Stimulated activated naive B cell treated with anti-CD40 and anti-IgM and Interleukin-4, amounts not matched to agents 10 μg/mL and 1 μg/mL and 100 μg/mL, for 72 hours (primary cell): ENCODE results near the gene DHCR24.

Experiments
- ATAC-seq, 2 donors: fragments of 150-1000 bp; cut with Tn5 transposase; replicated peaks; 2 replicates each; pipeline ENCODE4 v1.10.0; 2021; ENCODE audit warnings: moderate library complexity in 1 of 2
- DNase-seq: peaks from one replicate; pipeline ENCODE4 v3.0.0; 2021
- H3K27ac Mint-ChIP-seq: one replicate; pipeline ENCODE4 v1.8.0; 2022; ENCODE audit warnings: mild to moderate bottlenecking, mixed read lengths
- H3K27me3 Mint-ChIP-seq, 2 donors: one replicate each; pipeline ENCODE4 v1.8.0; 2022; ENCODE audit warnings: mixed read lengths in 2 of 2
- H3K36me3 Mint-ChIP-seq, 2 donors: one replicate each; pipeline ENCODE4 v1.8.0; 2022; ENCODE audit warnings: mixed read lengths in 2 of 2, mild to moderate bottlenecking in 1 of 2
- H3K4me1 Mint-ChIP-seq, 2 donors: one replicate each; pipeline ENCODE4 v1.8.0; 2022; ENCODE audit warnings: mixed read lengths in 2 of 2, mild to moderate bottlenecking in 1 of 2
- H3K4me3 Mint-ChIP-seq, 2 donors: one replicate each; pipeline ENCODE4 v1.8.0; 2022; ENCODE audit warnings: mild to moderate bottlenecking in 2 of 2, mixed read lengths in 2 of 2, moderate library complexity in 1 of 2
- H3K9me3 Mint-ChIP-seq, 2 donors: one replicate each; pipeline ENCODE4 v1.8.0; 2022; ENCODE audit warnings: mixed read lengths in 2 of 2, mild to moderate bottlenecking in 1 of 2

The DHCR24 gene

DNA sequence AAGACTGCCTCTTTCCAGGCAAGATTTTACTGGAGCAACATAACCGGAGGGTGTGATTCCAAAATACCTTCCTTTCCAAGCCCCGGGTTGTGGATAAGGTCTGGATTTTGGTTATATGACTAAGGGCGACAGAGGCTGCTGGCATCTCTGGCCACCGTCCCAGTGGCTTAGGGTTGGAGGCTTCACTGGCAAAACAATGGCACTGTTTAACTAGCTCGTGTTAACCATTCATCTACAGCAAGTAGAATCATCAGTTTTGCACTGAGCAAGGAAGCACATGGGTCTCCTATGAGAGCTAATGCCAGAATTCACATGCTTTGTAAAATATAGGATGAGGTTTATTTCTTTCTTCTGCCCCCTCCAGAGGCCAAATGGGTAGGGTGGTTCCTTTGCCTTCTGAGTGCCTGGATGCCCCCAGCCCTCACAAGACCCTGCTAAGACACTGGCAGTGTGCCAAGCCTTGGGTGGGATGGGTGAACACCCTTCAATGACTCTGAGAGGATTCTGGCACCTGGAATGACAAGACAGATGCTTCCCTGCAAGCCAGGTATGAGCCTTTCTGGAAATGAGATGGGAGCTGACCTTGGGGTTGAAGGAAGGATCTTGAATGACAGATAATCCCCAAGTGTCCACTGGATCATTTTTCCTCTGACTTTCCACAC, 36.8 kb downstream of the DHCR24 start:
- Mint-ChIP-seq H3K4me1 (no peaks in the 10 kb centered on the region), H3K4me3 (no peak overlapping the region), H3K27ac (no peak overlapping the region), H3K9me3 (no peaks in the 10 kb centered on the region), H3K36me3 (peaks cover 55 to 76% of the 10 kb centered on the region in 2 donors), H3K27me3 (no peaks in the 10 kb centered on the region)
- ATAC-seq (no peak), DNase-seq (no peak)

GRCh38 chr1:54849219-54850068, 37.6 kb downstream of the DHCR24 start:
- H3K36me3 Mint-ChIP-seq = peaks cover 52 to 70% of the 10 kb centered on the region in 2 donors
- no peaks in the 10 kb centered on the region for H3K9me3 Mint-ChIP-seq
- DNase-seq (no peak), ATAC-seq (no peak)
- H3K27ac Mint-ChIP-seq = no peak overlapping the region
- H3K4me3 Mint-ChIP-seq = no peak overlapping the region
- H3K27me3 Mint-ChIP-seq = no peaks in the 10 kb centered on the region
- no peaks in the 10 kb centered on the region for H3K4me1 Mint-ChIP-seq

DNA sequence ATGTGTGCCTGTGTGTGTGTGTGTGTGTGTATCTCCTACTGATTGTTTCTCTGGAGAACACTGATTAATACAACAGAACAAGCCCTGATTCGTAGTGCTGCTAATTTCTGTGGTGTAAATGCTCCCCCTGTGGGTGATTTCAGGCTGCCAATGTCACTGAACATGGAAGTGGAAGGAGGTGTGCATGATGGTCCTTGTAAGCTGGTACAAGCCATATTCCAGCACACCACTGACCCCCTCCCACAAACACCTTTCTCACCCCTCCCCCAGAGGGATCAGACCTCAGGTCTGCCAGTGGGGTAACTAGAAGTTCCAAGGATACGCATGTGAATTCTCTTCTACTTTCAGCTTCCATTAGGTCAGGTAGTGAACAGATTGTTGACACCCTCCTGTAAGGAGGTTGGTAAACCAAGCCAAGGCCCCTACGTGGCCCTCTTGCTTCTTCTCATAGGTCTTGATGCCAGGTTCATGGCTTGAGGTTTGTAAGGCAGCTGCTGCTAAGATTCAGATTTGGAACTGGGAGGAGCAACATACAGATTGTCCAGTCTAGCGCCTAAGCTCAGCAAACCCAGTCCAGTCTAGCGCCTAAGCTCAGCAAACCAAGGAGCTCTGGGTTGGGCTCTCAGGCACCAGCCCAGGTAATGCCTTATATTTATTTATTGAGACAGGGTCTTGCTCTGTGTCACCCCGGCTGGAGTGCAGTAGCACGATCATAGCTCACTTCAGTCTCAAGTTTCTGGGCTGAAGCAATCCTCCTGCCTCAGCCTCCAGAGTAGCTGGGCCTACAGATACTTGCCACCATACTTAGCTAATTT, 38.7 kb downstream of the DHCR24 start:
- Mint-ChIP-seq H3K27ac (no peak overlapping the region), H3K4me1 (no peaks in the 10 kb centered on the region), H3K9me3 (no peaks in the 10 kb centered on the region), H3K4me3 (no peak overlapping the region), H3K36me3 (peaks cover 45 to 65% of the 10 kb centered on the region in 2 donors), H3K27me3 (no peaks in the 10 kb centered on the region)
- ATAC-seq (no peak), DNase-seq (no peak)

GRCh38 chr1:54846716-54847284, 40.2 kb downstream of the DHCR24 start:
- ATAC-seq (no peak), DNase-seq (no peak)
- peaks cover 33 to 50% of the 10 kb centered on the region in 2 donors for H3K36me3 Mint-ChIP-seq
- H3K4me3 Mint-ChIP-seq = no peak overlapping the region
- no peaks in the 10 kb centered on the region for H3K27me3 Mint-ChIP-seq
- H3K27ac Mint-ChIP-seq = no peak overlapping the region
- no peaks in the 10 kb centered on the region for H3K4me1 Mint-ChIP-seq
- H3K9me3 Mint-ChIP-seq = no peaks in the 10 kb centered on the region

DNA sequence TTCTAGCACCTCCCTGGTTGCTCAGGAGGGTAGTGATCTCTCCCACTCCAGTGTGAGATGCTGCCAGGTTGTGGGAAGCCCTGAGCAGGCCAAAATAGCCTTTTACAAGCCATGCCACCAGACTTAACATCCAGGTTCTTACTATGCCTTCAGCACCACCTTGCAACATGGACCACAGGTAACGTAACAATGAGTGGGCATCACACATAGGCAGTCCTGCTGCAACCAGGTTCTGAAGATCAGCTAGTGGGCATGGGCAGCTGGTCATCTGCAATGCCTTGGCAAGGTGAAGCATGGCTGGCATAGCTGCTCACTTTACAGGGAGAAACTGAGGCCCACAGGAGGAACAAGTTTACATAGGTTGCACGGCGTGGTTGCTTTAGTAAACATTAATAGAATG, 40.7 kb downstream of the DHCR24 start:
- Mint-ChIP-seq H3K27me3 (no peaks in the 10 kb centered on the region), H3K9me3 (no peaks in the 10 kb centered on the region), H3K4me3 (no peak overlapping the region), H3K4me1 (no peaks in the 10 kb centered on the region), H3K27ac (no peak overlapping the region), H3K36me3 (peaks cover 28 to 45% of the 10 kb centered on the region in 2 donors)
- no peak for ATAC-seq
- no peak for DNase-seq

DNA sequence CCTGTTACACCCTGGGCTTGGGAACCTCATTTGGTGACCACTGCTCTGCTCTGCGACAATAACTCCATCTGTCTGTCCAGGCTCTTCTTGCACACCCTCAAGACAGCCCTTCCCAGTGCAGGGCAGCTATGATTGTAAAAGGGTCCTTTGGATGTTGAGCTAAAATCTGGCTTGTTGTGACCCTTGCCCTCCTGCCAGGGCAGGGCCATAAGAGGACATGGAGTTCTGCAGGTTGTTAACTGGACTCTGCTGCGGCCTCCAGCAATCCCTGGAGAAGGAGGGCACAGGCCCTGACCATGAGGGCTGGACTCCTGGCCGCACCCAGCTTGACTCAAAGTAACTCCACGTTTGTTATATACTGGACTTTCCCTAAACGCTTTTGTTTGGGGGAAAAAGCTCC, 41.2 kb downstream of the DHCR24 start:
- Mint-ChIP-seq H3K4me3 (no peak overlapping the region), H3K27me3 (peaks cover 0 to 4% of the 10 kb centered on the region in 2 donors), H3K36me3 (peaks cover 23 to 40% of the 10 kb centered on the region in 2 donors), H3K27ac (no peak overlapping the region), H3K9me3 (no peaks in the 10 kb centered on the region), H3K4me1 (no peaks in the 10 kb centered on the region)
- no peak for ATAC-seq
- DNase-seq = no peak

- Mint-ChIP-seq H3K9me3 (no peaks in the 10 kb centered on the region), H3K36me3 (peaks cover 15 to 28% of the 10 kb centered on the region in 2 donors), H3K4me1 (no peaks in the 10 kb centered on the region), H3K4me3 (no peak overlapping the region), H3K27me3 (peaks cover 0 to 4% of the 10 kb centered on the region in 2 donors), H3K27ac (no peak overlapping the region)
- ATAC-seq = no peak
- DNase-seq = no peak
Measured at GRCh38 chr1:54844564-54844963, 42.4 kb downstream of the DHCR24 start.

GRCh38 chr1:54843449-54843848, 43.5 kb downstream of the DHCR24 start:
- H3K9me3 Mint-ChIP-seq = no peaks in the 10 kb centered on the region
- ATAC-seq (no peak), DNase-seq (no peak)
- H3K27me3 Mint-ChIP-seq = peaks cover 0 to 4% of the 10 kb centered on the region in 2 donors
- H3K4me3 Mint-ChIP-seq = no peak overlapping the region
- peaks cover 4 to 17% of the 10 kb centered on the region in 2 donors for H3K36me3 Mint-ChIP-seq
- H3K4me1 Mint-ChIP-seq = no peaks in the 10 kb centered on the region
- H3K27ac Mint-ChIP-seq = no peak overlapping the region

GRCh38 chr1:54842963-54843362, 44.0 kb downstream of the DHCR24 start:
- DNase-seq (no peak), ATAC-seq (no peak)
- H3K4me1 Mint-ChIP-seq = no peaks in the 10 kb centered on the region

GRCh38 chr1:54842206-54842915, 44.6 kb downstream of the DHCR24 start:
- H3K27ac Mint-ChIP-seq = no peak overlapping the region
- H3K36me3 Mint-ChIP-seq = peaks cover 3 to 6% of the 10 kb centered on the region in 2 donors
- H3K27me3 Mint-ChIP-seq = peaks cover 5 to 11% of the 10 kb centered on the region in 2 donors
- ATAC-seq (no peak), DNase-seq (no peak)
- no peaks in the 10 kb centered on the region for H3K4me1 Mint-ChIP-seq
- no peak overlapping the region for H3K4me3 Mint-ChIP-seq
- H3K9me3 Mint-ChIP-seq = no peaks in the 10 kb centered on the region

More at GRCh38 chr1:54842963-54843362, 44.0 kb downstream of the DHCR24 start:
- Mint-ChIP-seq H3K9me3 (no peaks in the 10 kb centered on the region), H3K27me3 (peaks cover under 1 to 6% of the 10 kb centered on the region in 2 donors), H3K27ac (no peak overlapping the region), H3K36me3 (peaks cover 3 to 12% of the 10 kb centered on the region in 2 donors), H3K4me3 (no peak overlapping the region)

DNA sequence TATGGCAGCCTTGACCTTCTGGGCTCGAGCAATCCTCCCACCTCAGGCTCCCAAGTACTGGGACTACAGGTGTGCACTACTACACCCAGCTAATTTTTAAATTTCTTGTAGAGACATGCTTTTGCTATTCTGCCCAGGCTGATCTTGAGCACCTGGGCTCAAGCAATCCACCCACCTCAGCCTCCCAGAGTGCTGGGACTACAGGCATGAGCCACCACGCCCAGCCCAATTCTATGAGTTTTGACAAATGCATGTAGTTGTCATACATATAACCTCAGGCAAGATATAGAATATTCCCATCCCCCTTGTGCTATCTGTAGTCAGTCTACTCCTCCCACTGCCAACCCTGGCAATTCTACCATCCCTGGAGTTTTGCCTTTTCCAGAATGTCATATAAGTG, 47.2 kb downstream of the DHCR24 start:
- H3K4me3 Mint-ChIP-seq = no peak overlapping the region
- no peak overlapping the region for H3K27ac Mint-ChIP-seq
- DNase-seq = no peak
- no peak for ATAC-seq
- H3K9me3 Mint-ChIP-seq = no peaks in the 10 kb centered on the region
- peaks cover 16 to 24% of the 10 kb centered on the region in 2 donors for H3K27me3 Mint-ChIP-seq
- no peaks in the 10 kb centered on the region for H3K4me1 Mint-ChIP-seq
- H3K36me3 Mint-ChIP-seq = peaks cover 0 to 6% of the 10 kb centered on the region in 2 donors

- DNase-seq (no peak), ATAC-seq (no peak)
- H3K4me1 Mint-ChIP-seq = no peaks in the 10 kb centered on the region
- H3K36me3 Mint-ChIP-seq = peaks cover 0 to 4% of the 10 kb centered on the region in 2 donors
- H3K27me3 Mint-ChIP-seq = peaks cover 16 to 24% of the 10 kb centered on the region in 2 donors
- H3K27ac Mint-ChIP-seq = no peak overlapping the region
- no peaks in the 10 kb centered on the region for H3K9me3 Mint-ChIP-seq
- no peak overlapping the region for H3K4me3 Mint-ChIP-seq
Measured at GRCh38 chr1:54838565-54839180, 48.3 kb downstream of the DHCR24 start.
